ENCODE data around the gene FBN3.

FBN3 gene

GRCh38 chr19:8148088-8148409 is 1.3 kb downstream of the FBN3 start:
- no peak for DNase-seq

- no peak for DNase-seq
Measured at GRCh38 chr19:8147582-8147978, 1.8 kb downstream of the FBN3 start.

GRCh38 chr19:8146877-8147581 is 2.4 kb downstream of the FBN3 start:
- no peak for DNase-seq

- no peak for DNase-seq
Measured at GRCh38 chr19:8144273-8144995, 5.0 kb downstream of the FBN3 start.

- DNase-seq = no peak
Measured at GRCh38 chr19:8143041-8143440, 6.4 kb downstream of the FBN3 start.

GRCh38 chr19:8142513-8142900 is 6.9 kb downstream of the FBN3 start:
- DNase-seq = no peak

GRCh38 chr19:8141726-8142512 is 7.5 kb downstream of the FBN3 start:
- no peak for DNase-seq

GRCh38 chr19:8138201-8138600 is 11.2 kb downstream of the FBN3 start:
- no peak for DNase-seq

- no peak for DNase-seq
Measured at GRCh38 chr19:8137425-8137824, 12.0 kb downstream of the FBN3 start.

GRCh38 chr19:8135946-8136618 is 13.3 kb downstream of the FBN3 start:
- DNase-seq = no peak

- no peak for DNase-seq
Measured at GRCh38 chr19:8132858-8133458, 16.4 kb downstream of the FBN3 start.

- DNase-seq = no peak
Measured at GRCh38 chr19:8131517-8131916, 17.9 kb downstream of the FBN3 start.

- DNase-seq = no peak
Measured at GRCh38 chr19:8129061-8129618, 20.3 kb downstream of the FBN3 start.

GRCh38 chr19:8128551-8128950 is 20.8 kb downstream of the FBN3 start:
- DNase-seq = no peak

- no peak for DNase-seq
Measured at GRCh38 chr19:8127311-8127710, 22.1 kb downstream of the FBN3 start.

- no peak for DNase-seq
Measured at GRCh38 chr19:8126511-8126910, 22.9 kb downstream of the FBN3 start.

- no peak for DNase-seq
Measured at GRCh38 chr19:8126008-8126407, 23.4 kb downstream of the FBN3 start.

- no peak for DNase-seq
Measured at GRCh38 chr19:8123683-8124082, 25.7 kb downstream of the FBN3 start.

- no peak for DNase-seq
Measured at GRCh38 chr19:8120636-8121480, 28.5 kb downstream of the FBN3 start.

GRCh38 chr19:8117991-8118390 is 31.4 kb downstream of the FBN3 start:
- no peak for DNase-seq

- no peak for DNase-seq
Measured at GRCh38 chr19:8116437-8117293, 32.7 kb downstream of the FBN3 start.

All from effector CD8-positive, alpha-beta T cell (primary cell).